NCI-H1930 (cell line): ENCODE data around the gene SPTBN4.
"Not testable (repeated sequence)": the region's sequence is repeated elsewhere in the genome, so short reads cannot be mapped to it uniquely, and the experiment has no call there.

Source experiments
- DNase-seq, 2 experiments: peaks; one replicate each; lab custom pipeline; 2025; lab: John Stamatoyannopoulos, UW

The SPTBN4 gene

GRCh38 chr19:40619333-40620160 lies 152.7 kb downstream of the SPTBN4 start:
- DNase-seq = no peak

DNA sequence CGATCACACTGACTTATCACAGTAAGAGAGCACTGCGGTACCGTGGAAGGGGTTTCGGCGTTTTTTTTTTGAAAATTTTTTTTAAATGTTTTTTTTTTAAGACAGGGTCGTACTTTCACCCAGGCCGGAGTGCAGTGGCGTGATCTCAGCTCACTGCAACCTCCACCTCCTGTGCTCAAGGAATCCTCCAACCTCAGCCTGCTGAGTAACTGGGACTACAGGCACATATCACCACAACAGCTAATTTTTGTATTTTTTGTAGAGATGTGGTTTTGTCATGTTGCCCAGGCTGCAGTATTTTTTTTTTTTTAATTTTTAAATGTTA lies 153.3 kb downstream of the SPTBN4 start:
- DNase-seq = no peak

- no peak for DNase-seq
Measured at GRCh38 chr19:40621283-40621682, 154.5 kb downstream of the SPTBN4 start.

DNA sequence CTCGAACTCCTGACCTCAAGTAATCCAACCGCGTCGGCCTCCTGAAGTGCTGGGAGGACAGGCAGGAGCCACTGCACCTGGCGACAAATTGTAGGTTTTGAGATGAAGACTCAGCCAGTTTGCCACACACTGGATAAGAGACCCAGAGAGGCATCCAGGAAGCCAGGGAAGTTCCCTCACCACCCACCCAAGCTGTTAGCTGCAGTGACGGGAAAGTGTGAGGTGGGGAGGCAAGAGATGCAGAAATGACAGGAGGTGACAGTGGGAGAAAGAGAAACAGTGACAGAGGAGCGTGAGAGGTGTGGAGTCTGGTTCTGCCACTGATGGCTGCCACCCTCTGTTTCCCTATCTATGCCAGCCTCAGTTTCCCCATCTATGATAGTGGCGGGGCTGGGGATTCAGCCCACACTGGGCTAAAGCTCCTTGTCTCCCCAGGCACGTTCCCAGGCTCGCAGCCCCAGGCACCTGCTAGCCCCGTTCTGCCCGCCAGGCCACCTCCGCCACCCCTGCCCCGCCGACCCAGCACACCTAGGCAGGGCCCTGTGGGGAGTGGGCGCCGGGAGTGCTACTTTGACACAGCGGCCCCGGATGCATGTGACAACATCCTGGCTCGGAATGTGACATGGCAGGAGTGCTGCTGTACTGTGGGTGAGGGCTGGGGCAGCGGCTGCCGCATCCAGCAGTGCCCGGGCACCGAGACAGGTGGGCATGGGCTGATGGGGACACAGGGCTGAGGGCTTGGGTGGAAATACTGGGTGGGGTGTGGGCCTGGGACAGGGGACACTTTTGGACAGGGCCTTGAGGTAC lies 155.4 kb downstream of the SPTBN4 start:
- DNase-seq = no peak

- DNase-seq = no peak
Measured at GRCh38 chr19:40622773-40623075, 155.9 kb downstream of the SPTBN4 start.

GRCh38 chr19:40623403-40624251 lies 156.8 kb downstream of the SPTBN4 start:
- no peak for DNase-seq

- DNase-seq = not testable (repeated sequence)
Measured at GRCh38 chr19:40624369-40625153, 157.8 kb downstream of the SPTBN4 start.

DNA sequence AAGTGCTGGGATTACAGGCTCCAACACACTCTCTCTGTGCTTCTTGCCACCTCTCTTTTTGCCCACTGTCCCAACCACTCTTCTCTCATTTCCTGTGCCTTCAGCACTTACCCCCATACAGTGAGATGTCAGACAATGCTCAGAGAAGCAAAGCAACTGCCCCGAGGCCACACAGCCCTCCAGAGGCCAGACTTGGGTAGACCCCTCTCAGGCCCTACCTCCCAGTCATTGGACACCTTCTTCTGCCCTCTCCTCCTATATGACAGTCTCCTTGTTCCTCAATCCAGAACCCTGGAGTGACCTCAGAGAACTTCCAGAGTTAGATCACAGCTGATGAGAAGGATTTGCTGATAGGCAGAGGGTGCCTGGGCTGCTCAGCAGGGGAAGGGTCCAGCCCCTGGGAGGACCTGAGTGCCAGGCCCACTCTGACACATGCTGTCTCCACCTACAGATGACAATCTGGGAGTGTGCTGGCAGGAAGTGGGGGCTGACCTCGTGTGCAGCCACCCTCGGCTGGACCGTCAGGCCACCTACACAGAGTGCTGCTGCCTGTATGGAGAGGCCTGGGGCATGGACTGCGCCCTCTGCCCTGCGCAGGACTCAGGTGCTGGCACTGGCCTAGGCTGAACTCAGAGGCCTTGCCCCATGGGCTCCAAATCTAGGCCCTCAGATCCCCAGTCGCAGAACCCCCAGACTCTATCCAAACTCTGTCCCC lies 158.8 kb downstream of the SPTBN4 start:
- DNase-seq = no peak
